Activated T-helper 1 cell treated with Interleukin-2 at 50 U/mL for 16 hours (primary cell): ENCODE data around the gene MARCHF3.
A peak's percentile ranks its signal among the peaks of the same experiment; 100 is the strongest.
"Not testable (repeated sequence)": the region's sequence is repeated elsewhere in the genome, so short reads cannot be mapped to it uniquely, and the experiment has no call there.

Source experiments
- DNase-seq: peaks from one replicate; pipeline ENCODE4 v3.0.0-alpha.2; 2020; ENCODE audit warnings: low read depth

The MARCHF3 gene

GRCh38 chr5:127046343-127047072, 16.1 kb upstream of the MARCHF3 start:
- DNase-seq, result no peak

- DNase-seq, result no peak
Observed at GRCh38 chr5:127042593-127042992, 12.2 kb upstream of the MARCHF3 start.

- no peak for DNase-seq
Observed at GRCh38 chr5:127041571-127041970, 11.2 kb upstream of the MARCHF3 start.

- no peak for DNase-seq
Observed at GRCh38 chr5:127040796-127041520, 10.6 kb upstream of the MARCHF3 start.

- DNase-seq, result no peak
Observed at GRCh38 chr5:127038550-127038949, 8.2 kb upstream of the MARCHF3 start.

- DNase-seq, result no peak
Observed at GRCh38 chr5:127031863-127032232, 1.5 kb upstream of the MARCHF3 start.

- DNase-seq, result no peak
Observed at GRCh38 chr5:127031147-127031862, 947 bp upstream of the MARCHF3 start.

- DNase-seq, result peak; percentile 15
Observed at GRCh38 chr5:127029581-127030258, 638 bp downstream of the MARCHF3 start.

- DNase-seq, result no peak
Observed at GRCh38 chr5:127028822-127029457, 1.4 kb downstream of the MARCHF3 start.

GRCh38 chr5:127027539-127027938, 2.8 kb downstream of the MARCHF3 start:
- DNase-seq, result no peak

GRCh38 chr5:127026166-127026565, 4.2 kb downstream of the MARCHF3 start:
- no peak for DNase-seq

- DNase-seq, result no peak
Observed at GRCh38 chr5:127025467-127025866, 4.9 kb downstream of the MARCHF3 start.

GRCh38 chr5:127024821-127025220, 5.5 kb downstream of the MARCHF3 start:
- no peak for DNase-seq

- DNase-seq, result not testable (repeated sequence)
Observed at GRCh38 chr5:127023552-127024191, 6.7 kb downstream of the MARCHF3 start.

GRCh38 chr5:127022846-127023245, 7.5 kb downstream of the MARCHF3 start:
- DNase-seq, result no peak

GRCh38 chr5:127019928-127020327, 10.4 kb downstream of the MARCHF3 start:
- no peak for DNase-seq

- not testable (repeated sequence) for DNase-seq
Observed at GRCh38 chr5:127016722-127017121, 13.6 kb downstream of the MARCHF3 start.

GRCh38 chr5:127015716-127016115, 14.6 kb downstream of the MARCHF3 start:
- no peak for DNase-seq

GRCh38 chr5:127014573-127014972, 15.8 kb downstream of the MARCHF3 start:
- no peak for DNase-seq

GRCh38 chr5:127013407-127013806, 17.0 kb downstream of the MARCHF3 start:
- DNase-seq, result no peak

- no peak for DNase-seq
Observed at GRCh38 chr5:127012916-127013315, 17.4 kb downstream of the MARCHF3 start.
